Measurements from ENCODE around the gene CDH13. TPM values are rescaled to one million over a fixed set of nuclear protein-coding genes. Genes with fewer than 3 reads are reported as not detected.

The CDH13 gene
- total RNA-seq, 4 donors from 2014 or later, result 3.4 to 14.8 (median 6.5) TPM

- WGBS, 2 donors, result 70 to 78% methylated on average over 8 of the region's 8 CpGs
- TF ChIP-seq POLR2A (IDR thresholded peaks at IDR 0.05) (no peak), CTCF (IDR thresholded peaks at IDR 0.05) (no peak)
- H3K36me3 ChIP-seq, result no peaks in the 10 kb centered on the region
- no peaks in the 10 kb centered on the region for H3K4me1 ChIP-seq
- no peak overlapping the region for H3K4me3 ChIP-seq (replicated peaks in 1 of 3)
- DNase-seq, result no peak
- H3K27ac ChIP-seq, result no peak overlapping the region
- H3K9me3 ChIP-seq, result no peaks in the 10 kb centered on the region
- no peaks in the 10 kb centered on the region for H3K27me3 ChIP-seq
- intact Hi-C loops (cut with DNase I), result no loop called here
Observed at GRCh38 chr16:83513008-83513755, 886.4 kb downstream of the CDH13 start.

- 67 to 75% methylated on average over 2 of the region's 2 CpGs for WGBS, 2 donors
- DNase-seq, result no peak
- Histone ChIP-seq H3K27me3 (no peaks in the 10 kb centered on the region), H3K4me1 (no peaks in the 10 kb centered on the region), H3K27ac (no peak overlapping the region), H3K36me3 (no peaks in the 10 kb centered on the region), H3K4me3 (replicated peaks in 1 of 3) (no peak overlapping the region), H3K9me3 (no peaks in the 10 kb centered on the region)
- intact Hi-C loops (cut with DNase I), result no loop called here
- TF ChIP-seq POLR2A (IDR thresholded peaks at IDR 0.05) (no peak), CTCF (IDR thresholded peaks at IDR 0.05) (no peak)
Observed at GRCh38 chr16:83515395-83515794, 888.6 kb downstream of the CDH13 start.

- intact Hi-C loops (cut with DNase I), result no loop called here
- Histone ChIP-seq H3K4me3 (replicated peaks in 1 of 3) (no peak overlapping the region), H3K27me3 (no peaks in the 10 kb centered on the region), H3K36me3 (no peaks in the 10 kb centered on the region), H3K9me3 (no peaks in the 10 kb centered on the region), H3K4me1 (no peaks in the 10 kb centered on the region), H3K27ac (no peak overlapping the region)
- 76 to 90% methylated on average over 2 of the region's 2 CpGs for WGBS, 2 donors
- no peak for DNase-seq
- no peak for TF ChIP-seq CTCF (IDR thresholded peaks at IDR 0.05)
- no peak for TF ChIP-seq POLR2A (IDR thresholded peaks at IDR 0.05)
Observed at GRCh38 chr16:83516931-83517330, 890.2 kb downstream of the CDH13 start.

GRCh38 chr16:83517398-83517797 lies 890.6 kb downstream of the CDH13 start:
- DNase-seq, result no peak
- Histone ChIP-seq H3K27me3 (no peaks in the 10 kb centered on the region), H3K4me1 (no peaks in the 10 kb centered on the region), H3K36me3 (no peaks in the 10 kb centered on the region), H3K9me3 (no peaks in the 10 kb centered on the region), H3K4me3 (replicated peaks in 1 of 3) (no peak overlapping the region), H3K27ac (no peak overlapping the region)
- intact Hi-C loops (cut with DNase I), result no loop called here
- 63% methylated on average over 2 of the region's 2 CpGs for WGBS, 2 donors
- no peak for TF ChIP-seq CTCF (IDR thresholded peaks at IDR 0.05)
- TF ChIP-seq POLR2A (IDR thresholded peaks at IDR 0.05), result no peak

- 71 to 90% methylated on average over 5 of the region's 5 CpGs for WGBS, 2 donors
- intact Hi-C loops (cut with DNase I), result no loop called here
- H3K4me3 ChIP-seq (replicated peaks in 1 of 3), result no peak overlapping the region
- H3K36me3 ChIP-seq, result no peaks in the 10 kb centered on the region
- no peaks in the 10 kb centered on the region for H3K9me3 ChIP-seq
- DNase-seq, result no peak
- no peak overlapping the region for H3K27ac ChIP-seq
- TF ChIP-seq CTCF (IDR thresholded peaks at IDR 0.05), result no peak
- no peak for TF ChIP-seq POLR2A (IDR thresholded peaks at IDR 0.05)
- H3K27me3 ChIP-seq, result no peaks in the 10 kb centered on the region
- H3K4me1 ChIP-seq, result no peaks in the 10 kb centered on the region
Observed at GRCh38 chr16:83520596-83520995, 893.8 kb downstream of the CDH13 start.

Data from thyroid gland (tissue), 4 donors.